ENCODE data around the gene POU5F1.
"Not testable (repeated sequence)": the region's sequence is repeated elsewhere in the genome, so short reads cannot be mapped to it uniquely, and the experiment has no call there.

Gene POU5F1

DNA sequence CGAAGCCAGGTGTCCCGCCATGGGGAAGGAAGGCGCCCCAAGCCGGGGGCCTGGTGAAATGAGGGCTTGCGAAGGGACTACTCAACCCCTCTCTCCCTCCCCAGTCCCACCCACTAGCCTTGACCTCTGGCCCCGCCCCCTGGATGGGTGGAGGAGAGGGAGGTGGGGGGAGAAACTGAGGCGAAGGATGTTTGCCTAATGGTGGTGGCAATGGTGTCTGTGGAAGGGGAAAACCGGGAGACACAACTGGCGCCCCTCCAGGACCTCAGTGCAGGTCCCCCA, at the start of gene POU5F1:
Gene POU5F1, minus strand, starts transcription at position 83 of the 282 bp plus-strand sequence. Its CDS starts 62 bp downstream, at position 21.
- DNase-seq (ENCODE audit: low read depth, low spot score) = no peak

DNA sequence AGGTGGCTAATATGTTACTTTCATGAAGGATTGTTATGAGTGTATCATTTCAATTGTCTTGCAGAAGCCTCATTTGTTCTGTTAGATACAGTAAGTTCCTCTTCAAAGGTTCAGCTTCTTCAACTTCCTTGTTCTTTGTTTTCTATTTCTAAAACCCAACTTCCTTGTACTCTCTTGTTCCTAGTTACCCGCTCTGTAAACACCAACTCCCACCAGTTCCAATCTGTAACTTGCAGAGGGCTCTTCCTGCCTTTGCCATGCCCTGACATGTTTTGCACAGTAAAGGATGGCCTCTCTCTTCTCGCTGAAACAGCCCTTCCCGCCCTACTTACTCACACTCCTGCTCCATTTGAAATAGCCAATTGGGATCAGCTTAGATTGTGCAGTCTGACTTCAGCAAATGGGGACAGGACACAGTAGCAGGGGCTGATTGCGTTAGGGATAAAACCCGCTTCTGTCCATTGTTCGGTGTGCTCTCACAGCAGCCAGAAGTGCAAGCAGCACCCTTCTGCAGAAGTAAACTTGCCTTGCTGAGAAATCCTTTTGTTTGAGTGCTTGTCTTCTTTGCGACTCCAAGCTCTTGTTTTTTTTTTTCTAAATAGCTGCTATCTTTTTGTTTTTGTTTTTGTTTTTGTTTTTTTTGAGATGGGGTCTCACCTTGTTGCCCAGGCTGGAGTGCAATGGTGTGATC, 45.9 kb upstream of the POU5F1 start:
- DNase-seq (ENCODE audit: low read depth, low spot score) = no peak

DNA sequence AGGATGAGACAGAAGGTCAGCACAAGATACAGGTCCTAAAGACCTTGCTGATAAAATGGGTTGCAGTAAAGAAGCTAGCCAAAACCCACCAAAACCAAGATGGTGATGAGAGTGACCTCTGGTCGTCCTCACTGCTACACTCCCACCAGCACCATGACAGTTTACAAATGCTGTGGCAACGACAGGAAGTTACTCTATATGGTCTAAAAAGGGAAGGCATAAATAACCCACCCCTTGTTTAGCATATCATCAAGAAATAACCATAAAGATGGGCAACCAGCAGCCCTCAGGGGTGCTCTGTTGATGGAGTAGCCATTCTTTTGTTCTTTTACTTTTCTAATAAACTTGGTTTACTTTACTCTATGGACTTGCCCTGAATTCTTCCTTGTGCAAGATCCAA, 44.7 kb upstream of the POU5F1 start:
- DNase-seq (ENCODE audit: low read depth, low spot score) = not testable (repeated sequence)

DNA sequence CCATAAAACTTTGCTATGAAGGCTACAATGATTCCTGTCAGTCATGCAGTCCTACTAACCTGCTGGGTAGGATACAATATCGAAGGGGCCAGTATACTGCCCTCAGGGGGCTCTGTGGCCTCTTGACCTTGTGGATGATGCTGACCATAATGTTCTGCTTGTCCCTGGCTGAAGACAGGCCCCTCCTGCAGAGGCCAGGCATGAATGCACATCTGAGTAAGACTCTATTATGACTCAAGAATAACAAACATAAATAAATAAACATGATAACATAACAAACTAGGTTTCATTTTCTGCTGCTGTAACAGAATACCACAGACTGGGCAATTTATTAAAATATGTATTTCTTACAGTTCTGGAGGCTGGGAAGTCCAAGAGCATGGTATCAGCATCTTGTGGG, 44.0 kb upstream of the POU5F1 start:
- DNase-seq (ENCODE audit: low read depth, low spot score) = no peak

DNA sequence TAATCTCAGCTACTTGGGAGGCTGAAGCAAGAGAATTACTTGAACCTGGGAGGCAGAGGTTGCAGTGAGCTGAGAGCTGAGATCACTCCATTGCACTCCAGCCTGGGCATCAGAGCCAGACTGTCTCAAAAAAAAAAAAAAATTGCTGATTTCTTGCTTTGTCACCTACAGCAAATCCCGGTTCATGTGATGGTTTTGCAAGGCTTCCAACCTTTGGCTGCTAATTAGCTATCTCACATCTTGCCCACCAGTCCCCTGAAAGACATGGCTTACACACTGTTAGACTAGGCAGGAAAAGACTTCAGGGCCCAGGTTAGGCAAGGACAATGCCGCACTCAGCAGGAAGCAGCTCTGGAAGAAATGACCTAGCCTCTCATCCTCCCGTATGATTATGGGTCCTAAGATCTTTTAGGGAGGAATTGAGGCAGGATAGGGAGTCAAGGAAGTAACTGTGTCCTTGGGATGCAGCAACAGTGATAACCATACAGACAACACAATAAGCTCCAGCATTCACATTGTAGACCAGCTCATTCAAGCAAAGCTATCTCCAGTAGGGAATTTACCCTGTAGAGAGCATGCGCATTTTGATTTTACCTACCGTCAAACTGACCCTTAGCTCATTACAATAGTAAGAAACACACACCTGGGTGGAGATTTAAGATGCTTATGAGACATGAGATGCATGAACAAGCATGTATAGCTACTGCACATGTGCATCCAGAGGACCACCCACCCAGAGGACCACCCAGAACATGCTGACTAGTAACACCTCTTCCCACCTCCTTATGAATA, 40.5 kb upstream of the POU5F1 start:
- no peak for DNase-seq (ENCODE audit: low read depth, low spot score)

DNA sequence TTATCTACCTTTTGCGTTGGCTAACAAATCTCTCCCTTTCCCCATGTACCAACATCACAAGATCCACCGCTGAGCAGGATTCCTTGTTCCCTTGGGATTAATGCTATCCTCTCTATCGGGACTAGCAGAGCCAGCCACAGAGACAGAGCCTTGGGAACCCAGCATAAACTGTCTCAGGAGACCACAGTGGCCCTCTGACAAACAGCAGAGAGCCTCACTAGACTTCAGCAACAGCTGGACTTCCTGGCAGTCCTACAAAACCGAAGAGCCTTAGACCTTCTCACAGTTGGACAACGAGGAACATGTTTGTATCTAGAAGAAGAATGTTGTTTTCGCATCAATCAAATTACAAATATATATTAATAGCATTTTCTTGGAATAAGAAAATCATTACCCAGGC, 39.6 kb upstream of the POU5F1 start:
- no peak for DNase-seq (ENCODE audit: low read depth, low spot score)

DNA sequence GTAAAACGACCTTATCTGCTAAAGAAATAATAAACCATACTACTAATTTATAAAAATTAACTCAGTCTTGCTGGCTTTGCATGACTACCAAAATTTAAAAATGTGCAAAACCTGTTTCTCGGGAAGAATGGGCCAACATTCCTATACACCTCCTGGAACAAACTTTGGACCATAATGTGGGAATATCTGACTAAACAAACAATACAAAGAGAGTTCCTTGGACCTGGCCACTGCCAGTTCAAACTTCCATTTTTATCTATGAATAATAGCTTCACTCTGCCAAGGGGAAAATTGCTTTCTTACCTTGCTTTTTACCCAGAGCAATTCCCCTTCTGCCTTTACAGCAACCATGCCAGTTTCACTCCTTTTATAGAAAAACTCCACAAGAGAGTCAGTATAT, 38.7 kb upstream of the POU5F1 start:
- DNase-seq (ENCODE audit: low read depth, low spot score) = no peak

DNA sequence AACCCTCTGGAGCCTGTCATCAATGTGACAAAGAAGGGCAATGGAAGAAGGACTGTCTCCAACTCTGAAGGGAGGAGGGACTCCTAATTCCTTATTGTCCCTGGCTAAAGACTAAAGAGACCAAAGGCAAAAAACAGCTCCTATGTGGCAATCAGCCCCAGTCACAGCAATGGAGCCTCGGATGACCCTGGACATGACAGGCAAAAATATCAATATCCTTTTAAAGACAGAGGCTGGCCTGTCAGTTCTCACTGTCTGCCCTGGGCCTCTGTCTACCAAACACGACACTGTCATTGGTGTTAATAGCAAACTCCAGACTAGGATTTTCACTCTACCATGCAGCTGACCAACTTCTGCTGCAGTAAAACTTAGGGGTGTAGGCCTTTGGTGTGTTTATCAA, 38.0 kb upstream of the POU5F1 start:
- DNase-seq (ENCODE audit: low read depth, low spot score) = no peak

DNA sequence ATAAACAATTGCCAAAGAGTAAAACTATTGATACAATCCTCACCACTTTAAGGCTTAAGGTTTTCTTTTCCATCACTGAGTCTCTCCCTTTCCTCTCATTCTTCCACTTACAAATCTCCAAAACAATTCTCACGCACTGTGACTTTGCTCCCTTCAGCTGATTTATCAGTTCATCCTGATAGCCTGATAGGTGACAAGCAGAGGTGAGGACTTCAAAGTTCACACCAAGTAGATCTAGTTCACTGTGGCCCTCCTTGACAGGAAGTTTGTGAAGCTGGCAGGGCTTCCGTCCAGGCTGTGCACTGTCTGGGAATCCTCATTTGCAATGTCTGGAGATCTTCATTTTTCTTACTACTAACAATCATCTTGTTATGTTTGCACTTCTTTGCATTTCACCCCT, 35.2 kb upstream of the POU5F1 start:
- no peak for DNase-seq (ENCODE audit: low read depth, low spot score)

DNA sequence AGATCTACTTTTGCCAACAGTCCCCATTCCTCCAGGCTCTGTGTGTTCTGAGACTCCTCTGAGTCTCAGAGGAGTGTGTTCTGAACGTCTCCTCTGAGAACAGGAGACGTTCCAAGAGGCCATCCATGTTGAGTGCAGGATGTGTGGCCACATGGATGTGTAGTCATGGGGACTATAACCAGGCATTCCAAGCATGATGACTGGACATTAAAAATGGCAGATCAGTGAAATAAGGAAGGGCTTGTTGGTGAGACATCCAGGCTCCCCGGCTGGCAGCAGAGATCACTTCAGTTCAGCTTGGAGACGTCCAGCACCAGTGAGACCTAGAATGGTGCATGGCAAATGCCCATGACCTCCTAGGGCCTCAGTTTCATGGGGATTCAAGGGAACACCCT, 34.3 kb upstream of the POU5F1 start:
- DNase-seq (ENCODE audit: low read depth, low spot score) = no peak

DNA sequence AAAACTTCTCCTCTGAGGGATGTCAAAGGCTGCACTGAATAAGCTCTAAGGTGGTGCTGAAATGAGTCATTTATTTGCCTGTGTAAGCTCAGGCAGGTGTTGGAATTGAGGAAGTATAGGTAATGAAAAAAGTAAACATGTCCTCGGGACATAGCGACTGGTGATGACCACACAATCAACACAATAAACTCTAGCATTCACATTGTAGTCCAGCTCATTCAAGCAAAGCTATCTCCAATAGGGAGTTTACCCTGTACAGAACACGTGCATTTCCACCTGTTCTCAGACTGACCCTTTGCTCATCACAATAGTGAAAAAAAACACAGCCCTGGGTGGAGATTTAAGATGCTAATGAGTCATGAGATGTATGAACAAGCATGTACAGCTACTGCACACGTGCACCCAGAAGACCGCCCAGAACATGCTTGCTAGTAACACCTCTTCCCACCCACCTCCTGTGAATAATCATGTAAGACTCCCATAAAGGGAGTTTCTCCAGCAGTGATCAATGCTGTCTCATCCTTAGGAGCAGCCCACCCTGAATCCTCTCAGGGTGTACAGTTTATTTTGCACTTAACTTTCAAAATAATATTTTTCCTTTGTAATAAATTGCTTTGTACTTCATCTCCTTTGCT, 33.0 kb upstream of the POU5F1 start:
- no peak for DNase-seq (ENCODE audit: low read depth, low spot score)

DNA sequence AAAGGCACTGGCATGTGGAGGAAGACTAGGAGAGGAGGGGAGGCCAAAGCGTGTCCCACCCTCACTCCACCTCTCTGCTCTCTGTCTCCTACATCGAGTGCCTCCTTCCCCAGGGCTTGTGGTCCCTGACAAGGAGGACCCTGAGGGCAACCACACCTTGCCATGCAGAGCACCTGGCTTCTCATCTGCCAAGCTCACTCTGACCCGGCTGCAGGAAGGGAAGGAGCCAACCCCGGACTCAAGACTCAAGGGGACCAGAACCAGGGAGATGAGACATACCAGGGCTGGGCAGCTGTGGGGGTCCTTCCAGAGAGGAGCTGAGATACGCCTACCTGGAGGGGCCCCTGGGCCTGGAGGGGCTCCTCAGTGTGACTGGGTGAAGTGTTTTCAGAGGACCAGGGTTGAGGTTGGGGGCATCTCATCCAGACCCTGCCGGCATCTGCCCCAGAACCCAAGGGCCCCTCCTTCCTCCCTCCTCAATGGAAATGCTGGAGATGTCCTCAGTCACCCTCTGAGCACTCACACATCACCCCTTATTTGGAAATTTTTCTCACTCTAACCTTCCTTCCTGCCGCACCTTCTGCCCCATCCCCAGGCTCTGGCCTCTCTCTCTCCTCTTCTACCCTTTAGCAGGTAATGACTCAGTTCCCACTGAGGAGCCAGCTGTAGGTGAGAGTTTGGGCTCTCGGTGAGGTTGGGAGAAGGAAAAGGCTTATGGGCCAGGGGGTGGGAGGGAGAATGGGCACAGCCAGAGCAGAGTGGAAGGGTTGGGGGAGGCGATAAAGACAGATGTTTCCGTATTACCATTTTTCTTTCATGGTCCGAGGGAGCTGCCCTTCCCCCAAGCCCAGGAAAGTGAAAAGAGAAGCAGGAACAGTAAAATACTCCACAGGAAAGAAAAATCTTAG, 32.0 kb upstream of the POU5F1 start:
- no peak for DNase-seq (ENCODE audit: low read depth, low spot score)

DNA sequence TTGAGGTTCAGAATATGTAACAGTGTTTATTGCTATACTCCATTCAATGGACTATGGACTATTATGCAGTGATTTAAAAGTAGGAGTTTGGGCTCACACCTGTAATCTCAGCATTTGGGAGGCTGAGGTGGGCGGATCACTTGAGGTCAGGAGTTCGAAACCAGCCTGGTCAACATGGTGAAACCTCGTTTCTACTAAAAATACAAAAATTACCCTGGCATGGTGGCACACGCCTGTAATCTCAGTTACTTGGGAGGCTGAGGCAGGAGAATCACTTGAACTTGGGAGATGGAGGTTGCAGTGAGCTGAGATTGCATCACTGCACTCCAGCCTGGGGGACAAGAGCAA, 28.6 kb upstream of the POU5F1 start:
- DNase-seq (ENCODE audit: low read depth, low spot score) = not testable (repeated sequence)

DNA sequence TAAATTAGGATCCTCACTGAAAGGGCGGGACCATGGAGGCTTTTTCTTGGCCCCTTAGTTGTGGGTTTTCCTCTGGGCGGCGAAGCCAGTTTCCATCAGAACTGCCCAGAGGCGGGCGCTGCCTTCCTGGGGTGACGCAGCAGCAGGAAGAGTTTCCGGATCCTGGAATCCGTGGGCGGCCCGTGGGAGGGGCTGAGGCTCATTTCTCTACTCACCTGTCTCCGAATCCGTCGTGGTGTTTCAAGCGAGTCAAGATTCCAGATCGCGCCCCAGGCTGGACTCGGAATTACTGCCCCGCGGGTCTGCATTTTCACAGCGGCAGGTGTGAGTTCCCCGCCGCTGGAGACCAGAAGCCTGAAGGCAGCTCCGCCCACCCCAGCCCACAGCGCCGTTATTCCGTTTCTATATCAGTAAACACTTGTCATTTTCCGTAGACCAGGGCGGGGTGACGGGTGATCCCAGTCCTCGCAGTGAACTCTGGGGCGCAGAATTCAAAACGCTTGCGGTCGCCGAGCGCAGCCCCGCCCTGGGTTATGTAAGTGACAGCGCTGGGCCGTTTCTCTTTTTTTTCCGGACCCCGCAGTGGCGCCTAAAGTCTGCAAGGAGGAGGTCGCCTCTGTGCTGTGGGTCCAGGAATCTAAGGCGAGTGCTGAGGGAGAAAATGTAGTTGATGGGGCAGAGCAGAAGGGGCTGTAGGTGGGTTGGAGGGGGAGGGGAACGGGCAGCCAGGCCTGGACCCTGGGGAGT, 27.2 kb upstream of the POU5F1 start:
- peak; percentile 88 for DNase-seq (ENCODE audit: low read depth, low spot score)

DNA sequence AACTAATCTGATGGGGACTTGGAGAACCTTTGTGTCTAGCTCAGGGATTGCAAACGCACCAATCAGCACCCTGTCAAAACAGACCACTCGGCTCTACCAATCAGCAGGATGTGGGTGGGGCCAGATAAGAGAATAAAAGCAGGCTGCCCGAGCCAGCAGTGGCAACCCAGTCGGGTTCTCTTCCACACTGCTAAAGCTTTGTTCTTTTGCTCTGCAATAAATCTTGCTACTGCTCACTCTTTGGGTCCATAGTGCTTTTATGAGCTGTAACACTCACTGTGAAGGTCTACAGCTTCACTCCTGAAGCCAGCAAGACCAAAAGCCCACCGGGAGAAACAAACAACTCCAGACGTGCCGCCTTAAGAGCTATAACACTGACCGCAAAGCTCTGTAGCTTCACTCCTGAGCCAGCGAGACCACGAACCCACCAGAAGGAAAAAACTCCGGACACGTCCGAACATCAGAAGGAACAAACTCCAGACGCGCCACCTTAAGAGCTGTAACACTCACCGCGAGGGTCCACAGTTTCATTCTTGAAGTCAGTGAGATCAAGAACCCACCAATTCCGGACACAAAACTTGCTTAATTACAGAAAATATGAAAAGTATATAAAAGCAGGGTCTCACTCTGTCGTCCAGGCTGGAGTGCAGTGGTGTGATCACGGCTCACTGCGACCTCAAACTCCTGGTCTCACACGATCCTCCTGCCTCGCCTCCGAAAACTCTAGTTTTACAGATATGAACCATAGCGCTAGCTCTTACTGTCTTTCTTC, 26.0 kb upstream of the POU5F1 start:
- DNase-seq (ENCODE audit: low read depth, low spot score) = not testable (repeated sequence)

DNA sequence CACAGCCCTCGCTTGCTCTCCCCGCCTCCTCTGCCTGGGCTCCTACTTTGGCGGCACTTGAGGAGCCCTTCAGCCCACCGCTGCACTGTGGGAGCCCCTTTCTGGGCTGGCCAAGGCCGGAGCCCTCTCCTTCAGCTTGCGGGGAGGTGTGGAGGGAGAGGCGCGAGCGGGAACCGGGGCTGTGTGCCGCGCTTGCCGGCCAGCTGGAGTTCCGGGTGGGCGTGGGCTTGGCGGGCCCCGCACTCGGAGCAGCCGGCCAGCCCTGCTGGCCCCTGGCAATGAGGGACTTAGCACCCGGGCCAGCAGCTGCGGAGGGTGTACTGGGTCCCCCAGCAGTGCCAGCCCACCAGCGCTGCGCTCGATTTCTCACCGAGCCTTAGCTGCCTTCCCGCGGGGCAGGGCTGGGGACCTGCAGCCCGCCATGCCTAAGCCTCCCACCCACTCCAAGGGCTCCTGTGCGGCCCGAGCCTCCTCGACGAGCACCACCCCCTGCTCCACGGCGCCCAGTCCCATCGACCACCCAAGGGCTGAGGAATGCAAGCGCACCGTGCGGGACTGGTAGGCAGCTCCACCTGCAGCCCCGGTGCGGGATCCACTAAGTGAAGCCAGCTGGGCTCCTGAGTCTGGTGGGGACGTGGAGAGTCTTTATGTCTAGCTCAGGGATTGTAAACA, 25.0 kb upstream of the POU5F1 start:
- not testable (repeated sequence) for DNase-seq (ENCODE audit: low read depth, low spot score)

DNA sequence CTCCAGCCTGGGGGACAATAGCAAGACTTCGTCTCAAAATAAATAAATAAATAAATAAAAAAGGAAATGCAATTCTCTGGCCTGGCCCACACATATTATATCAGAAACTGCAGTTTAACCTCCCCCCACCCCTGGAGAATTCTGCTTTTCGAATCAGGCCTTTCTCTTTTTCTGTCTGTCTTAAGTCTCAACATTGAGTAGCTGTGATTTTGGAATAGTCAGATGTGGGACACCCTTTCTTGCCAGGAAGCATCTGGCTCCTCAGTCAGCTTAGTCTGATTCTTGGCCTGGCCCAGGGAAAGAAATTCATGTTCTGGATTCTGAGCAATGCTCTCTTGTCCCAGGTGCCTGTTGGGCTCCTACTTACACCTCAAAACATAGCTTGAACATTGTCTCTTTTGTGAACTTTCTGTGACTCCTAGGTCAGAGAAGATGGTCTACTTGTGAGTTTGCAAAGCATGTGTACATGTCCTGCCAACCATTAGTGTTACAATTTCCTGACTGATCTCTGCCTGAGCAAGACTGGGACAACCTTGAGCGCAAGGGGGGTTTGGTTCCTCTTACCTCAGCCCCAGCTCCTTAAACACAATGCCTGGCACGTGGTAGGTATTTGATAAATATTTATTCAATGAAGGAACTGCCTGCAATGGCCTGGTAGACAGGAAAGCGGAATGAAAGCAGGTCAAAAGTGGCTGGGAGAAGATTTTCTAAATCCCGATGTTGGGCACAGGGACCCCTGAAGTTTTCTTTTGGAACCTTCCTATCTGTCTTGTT, 23.8 kb upstream of the POU5F1 start:
- DNase-seq (ENCODE audit: low read depth, low spot score) = no peak

DNA sequence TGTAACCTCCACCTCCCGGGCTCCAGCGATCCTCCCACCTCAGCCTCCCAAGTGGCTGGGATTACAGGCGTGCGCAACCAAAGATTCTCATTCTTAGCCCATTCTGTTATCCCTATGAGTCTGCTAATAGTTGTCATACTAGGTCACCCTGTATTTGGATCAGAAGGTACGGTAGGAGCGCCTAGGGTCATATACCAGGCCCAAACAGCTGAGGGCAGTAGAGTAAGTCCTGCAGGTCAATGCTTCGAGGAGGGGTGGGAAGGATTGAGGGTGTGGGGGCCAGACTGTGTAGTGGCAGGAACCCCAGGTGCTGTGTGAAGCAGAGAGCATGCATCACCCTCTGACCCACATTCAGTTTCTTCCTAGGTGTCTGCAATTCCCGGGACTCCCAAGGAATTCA, 22.7 kb upstream of the POU5F1 start:
- DNase-seq (ENCODE audit: low read depth, low spot score) = no peak

DNA sequence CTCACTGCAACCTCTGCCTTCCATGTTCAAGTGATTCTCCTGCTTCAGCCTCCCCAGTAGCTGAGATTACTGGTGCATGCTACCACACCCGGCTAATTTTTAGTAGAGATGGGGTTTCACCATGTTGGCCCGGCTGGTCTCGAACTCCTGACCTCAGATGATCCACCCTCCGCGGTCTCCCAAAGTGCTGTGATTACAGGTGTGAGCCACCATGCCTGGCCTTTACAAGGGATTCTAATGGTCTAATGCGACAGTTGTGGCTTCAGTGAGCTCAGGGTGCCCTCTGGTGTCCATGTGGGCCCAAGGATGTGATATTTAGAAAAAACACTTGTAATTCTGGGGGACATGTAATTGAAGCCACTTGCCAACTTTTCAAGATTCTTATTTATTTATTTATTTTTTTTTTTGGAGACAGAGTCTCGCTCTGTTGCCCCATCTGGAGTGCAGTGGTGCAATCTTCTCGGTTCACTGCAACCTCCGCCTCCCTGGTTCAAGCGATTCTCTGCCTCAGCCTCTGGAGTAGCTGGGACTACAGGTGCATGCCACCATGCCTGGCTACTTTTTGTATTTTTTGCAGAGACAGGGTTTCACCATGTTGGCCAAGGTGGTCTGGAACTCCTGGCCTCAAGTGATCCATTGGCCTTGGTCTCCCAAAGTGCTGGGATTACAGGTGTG, 22.1 kb upstream of the POU5F1 start:
- DNase-seq (ENCODE audit: low read depth, low spot score) = peak; percentile 80
